HepG2 (cell line): ENCODE results near the gene RMI2. TPM values are rescaled to one million over a fixed set of nuclear protein-coding genes. Genes with fewer than 3 reads are reported as not detected.
A peak's percentile ranks its signal among the peaks of the same experiment; 100 is the strongest.

Source experiments
- BRCA1 ChIP-seq: sonication (generic); formaldehyde crosslinking; IDR thresholded peaks from 2 replicates; pipeline ENCODE4 v1.4.0; 2020; ENCODE audit warnings: missing genetic modification reagents
- CSRNP1 ChIP-seq: sonication (generic); formaldehyde crosslinking; IDR thresholded peaks from 2 replicates; pipeline ENCODE4 v1.8.1; 2023; ENCODE audit warnings: mild to moderate bottlenecking, missing genetic modification reagents
- ETV6 ChIP-seq: sonication (generic); formaldehyde crosslinking; conservative IDR thresholded peaks from 2 replicates; pipeline ENCODE4 v1.4.0; 2020; ENCODE audit warnings: missing genetic modification reagents
- KAT2B ChIP-seq: fragments of 150-350 bp; IDR thresholded peaks from 2 replicates; pipeline ENCODE4 v1.6.1; 2014; ENCODE audit warnings: low read depth, low read length, borderline replicate concordance
- NFE2 ChIP-seq: sonication (generic); formaldehyde crosslinking; IDR thresholded peaks from 2 replicates; pipeline ENCODE4 v1.4.0; 2020; ENCODE audit warnings: missing genetic modification reagents
- PHF20 ChIP-seq: sonication (generic); formaldehyde crosslinking; IDR thresholded peaks from 2 replicates; pipeline ENCODE4 v1.5.0; 2020; ENCODE audit warnings: mild to moderate bottlenecking, missing genetic modification reagents
- RBM39 ChIP-seq: fragments of 200-400 bp; formaldehyde crosslinking; IDR thresholded peaks from one replicate; pipeline ENCODE4 v1.6.1; 2018; ENCODE audit warnings: antibody characterized with exemption, mild to moderate bottlenecking, low read depth, low read length; ENCODE audit not compliant: poor library complexity, severe bottlenecking
- RCOR2 ChIP-seq: IDR thresholded peaks from 2 replicates; pipeline ENCODE4 v1.6.1; 2016; ENCODE audit warnings: missing biosample characterization, missing genetic modification reagents
- SAFB2 ChIP-seq: sonication (generic); formaldehyde crosslinking; IDR thresholded peaks from 2 replicates; pipeline ENCODE4 v1.5.1; 2020; ENCODE audit warnings: missing genetic modification reagents, low read depth, mild to moderate bottlenecking, borderline replicate concordance
- SNAPC5 ChIP-seq: sonication (generic); formaldehyde crosslinking; IDR thresholded peaks from 2 replicates; pipeline ENCODE4 v1.8.1; 2023; ENCODE audit warnings: mild to moderate bottlenecking, missing genetic modification reagents, borderline replicate concordance
- SSRP1 ChIP-seq: IDR thresholded peaks from 2 replicates; pipeline ENCODE4 v1.6.1; 2016; ENCODE audit warnings: control low read depth
- TOPORS ChIP-seq: sonication (generic); formaldehyde crosslinking; IDR thresholded peaks from 2 replicates; pipeline ENCODE4 v1.8.0; 2023; ENCODE audit warnings: mild to moderate bottlenecking, missing genetic modification reagents
- YEATS4 ChIP-seq: sonication (generic); formaldehyde crosslinking; IDR thresholded peaks from 2 replicates; pipeline ENCODE4 v1.4.0; 2020; ENCODE audit warnings: missing genetic modification reagents, borderline replicate concordance
- ZNF263 ChIP-seq: sonication (generic); formaldehyde crosslinking; IDR thresholded peaks from 2 replicates; pipeline ENCODE4 v1.4.0; 2020; ENCODE audit warnings: missing genetic modification reagents
- ZNF280B ChIP-seq: sonication (generic); formaldehyde crosslinking; IDR thresholded peaks from 2 replicates; pipeline ENCODE4 v1.5.0; 2020; ENCODE audit warnings: missing genetic modification reagents, mild to moderate bottlenecking, borderline replicate concordance
- ZNF747 ChIP-seq: sonication (generic); formaldehyde crosslinking; IDR thresholded peaks from 2 replicates; pipeline ENCODE4 v1.8.1; 2023; ENCODE audit warnings: missing genetic modification reagents, mild to moderate bottlenecking, borderline replicate concordance
- ZNF773 ChIP-seq: sonication (generic); formaldehyde crosslinking; IDR thresholded peaks from 2 replicates; pipeline ENCODE4 v1.4.0; 2020; ENCODE audit warnings: missing genetic modification reagents, borderline replicate concordance
- polyA plus RNA-seq, 8 experiments: library from polyadenylated mRNA; depleted of rRNA in 3 of 8; stranded (reverse) in 7 of 8; unstranded in 1 of 8; fragments of >200 nt; fragmentation: Illumina TruSeq in 4 of 8; extraction: Trizol in 4 of 8; gene quantifications; 2 replicates each; pipeline versions ENCODE4 v1.2.1 to v1.2.3, GENCODE V29; 2011 to 2016; ENCODE audit warnings: low read depth in 4 of 8, missing spikeins in 1 of 8, mixed read lengths in 1 of 8; ENCODE audit not compliant: insufficient read depth in 1 of 8
- total RNA-seq, 5 experiments: library from RNA; depleted of rRNA; stranded (reverse); fragments of >200 nt; fragmentation: Illumina TruSeq; extraction: Trizol; gene quantifications; 2 replicates each; pipeline ENCODE4 v1.2.3, GENCODE V29; 2016; ENCODE audit warnings: low read depth in 1 of 5
- TF ChIP-seq, protein P1 (sequence below): sonication (generic); formaldehyde crosslinking; IDR thresholded peaks from 2 replicates; pipeline ENCODE4 v1.9.0; 2021; ENCODE audit warnings: missing genetic modification reagents, borderline replicate concordance
- TF ChIP-seq, protein P2 (sequence below): sonication (generic); formaldehyde crosslinking; IDR thresholded peaks from 2 replicates; pipeline ENCODE4 v1.8.0; 2022; ENCODE audit warnings: mild to moderate bottlenecking, missing genetic modification reagents, borderline replicate concordance

Gene RMI2
- total and polyA plus RNA-seq, 2 of the 13 experiments (the other 11 are each of a cell fraction or from before 2014, with no cell fraction given), result 24.5 to 55.7 TPM

- peak; percentile 74 for TF ChIP-seq RBM39
- 0 out of 2 replicates have a peak, but pooled peaks have one; percentile 28 for TF ChIP-seq ZNF263 (CRISPR knock-in tag)
- no peak for TF ChIP-seq ZNF773 (CRISPR knock-in tag)
- TF ChIP-seq ETV6 (CRISPR knock-in tag), result no peak
- TF ChIP-seq, protein P1, sequence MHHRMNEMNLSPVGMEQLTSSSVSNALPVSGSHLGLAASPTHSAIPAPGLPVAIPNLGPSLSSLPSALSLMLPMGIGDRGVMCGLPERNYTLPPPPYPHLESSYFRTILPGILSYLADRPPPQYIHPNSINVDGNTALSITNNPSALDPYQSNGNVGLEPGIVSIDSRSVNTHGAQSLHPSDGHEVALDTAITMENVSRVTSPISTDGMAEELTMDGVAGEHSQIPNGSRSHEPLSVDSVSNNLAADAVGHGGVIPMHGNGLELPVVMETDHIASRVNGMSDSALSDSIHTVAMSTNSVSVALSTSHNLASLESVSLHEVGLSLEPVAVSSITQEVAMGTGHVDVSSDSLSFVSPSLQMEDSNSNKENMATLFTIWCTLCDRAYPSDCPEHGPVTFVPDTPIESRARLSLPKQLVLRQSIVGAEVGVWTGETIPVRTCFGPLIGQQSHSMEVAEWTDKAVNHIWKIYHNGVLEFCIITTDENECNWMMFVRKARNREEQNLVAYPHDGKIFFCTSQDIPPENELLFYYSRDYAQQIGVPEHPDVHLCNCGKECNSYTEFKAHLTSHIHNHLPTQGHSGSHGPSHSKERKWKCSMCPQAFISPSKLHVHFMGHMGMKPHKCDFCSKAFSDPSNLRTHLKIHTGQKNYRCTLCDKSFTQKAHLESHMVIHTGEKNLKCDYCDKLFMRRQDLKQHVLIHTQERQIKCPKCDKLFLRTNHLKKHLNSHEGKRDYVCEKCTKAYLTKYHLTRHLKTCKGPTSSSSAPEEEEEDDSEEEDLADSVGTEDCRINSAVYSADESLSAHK (CRISPR knock-in tag), result no peak
- TF ChIP-seq SSRP1 (CRISPR knock-in tag), result no peak
- no peak for TF ChIP-seq KAT2B
- TF ChIP-seq ZNF747 (CRISPR knock-in tag), result no peak
- TF ChIP-seq PHF20, result no peak
- TF ChIP-seq NFE2, result no peak
- TF ChIP-seq SNAPC5 (CRISPR knock-in tag), result 0 out of 2 replicates have a peak, but pooled peaks have one; percentile 2
- 0 out of 2 replicates have a peak, but pooled peaks have one; percentile 31 for TF ChIP-seq CSRNP1
- peak; percentile 98 for TF ChIP-seq ZNF280B (CRISPR knock-in tag)
- TF ChIP-seq SAFB2 (CRISPR knock-in tag), result no peak; the same call in 1 of the 2 replicates
- TF ChIP-seq TOPORS (CRISPR knock-in tag), result 0 out of 2 replicates have a peak, but pooled peaks have one; percentile 27
- 0 out of 2 replicates have a peak, but pooled peaks have one; percentile 41 for TF ChIP-seq RCOR2 (CRISPR knock-in tag)
- TF ChIP-seq, protein P2, sequence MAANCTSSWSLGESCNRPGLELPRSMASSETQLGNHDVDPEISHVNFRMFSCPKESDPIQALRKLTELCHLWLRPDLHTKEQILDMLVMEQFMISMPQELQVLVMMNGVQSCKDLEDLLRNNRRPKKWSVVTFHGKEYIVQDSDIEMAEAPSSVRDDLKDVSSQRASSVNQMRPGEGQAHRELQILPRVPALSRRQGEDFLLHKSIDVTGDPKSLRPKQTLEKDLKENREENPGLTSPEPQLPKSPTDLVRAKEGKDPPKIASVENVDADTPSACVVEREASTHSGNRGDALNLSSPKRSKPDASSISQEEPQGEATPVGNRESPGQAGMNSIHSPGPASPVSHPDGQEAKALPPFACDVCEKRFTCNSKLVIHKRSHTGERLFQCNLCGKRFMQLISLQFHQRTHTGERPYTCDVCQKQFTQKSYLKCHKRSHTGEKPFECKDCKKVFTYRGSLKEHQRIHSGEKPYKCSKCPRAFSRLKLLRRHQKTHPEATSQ, result no peak
- no peak for TF ChIP-seq BRCA1 (CRISPR knock-in tag)
- TF ChIP-seq YEATS4 (CRISPR knock-in tag), result no peak
These were observed 36.6 kb upstream of the RMI2 start (continued) for GRCh38 chr16:11308493-11309283.
